ENCODE data around the gene BACE1.

DNA sequence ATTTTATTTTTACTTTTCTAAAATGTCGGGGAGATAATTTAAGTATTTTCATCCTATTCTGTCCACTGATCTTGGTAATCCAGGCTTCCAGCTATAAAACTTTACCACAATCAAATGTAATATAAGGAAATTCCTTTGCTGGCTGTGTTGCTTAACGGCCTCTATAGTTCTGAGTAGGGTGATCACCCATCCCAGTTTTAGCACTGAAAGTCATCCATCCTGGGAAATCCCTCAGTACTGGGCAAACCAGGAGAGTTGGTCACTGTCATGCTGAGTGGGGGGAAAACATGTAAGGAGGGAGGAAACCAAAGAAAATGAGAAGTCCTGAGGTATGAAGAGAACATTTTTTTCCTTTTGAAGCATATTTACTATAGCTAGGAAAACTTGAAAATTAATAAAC lies 37.7 kb downstream of the BACE1 start:
- TF ChIP-seq, protein P1, sequence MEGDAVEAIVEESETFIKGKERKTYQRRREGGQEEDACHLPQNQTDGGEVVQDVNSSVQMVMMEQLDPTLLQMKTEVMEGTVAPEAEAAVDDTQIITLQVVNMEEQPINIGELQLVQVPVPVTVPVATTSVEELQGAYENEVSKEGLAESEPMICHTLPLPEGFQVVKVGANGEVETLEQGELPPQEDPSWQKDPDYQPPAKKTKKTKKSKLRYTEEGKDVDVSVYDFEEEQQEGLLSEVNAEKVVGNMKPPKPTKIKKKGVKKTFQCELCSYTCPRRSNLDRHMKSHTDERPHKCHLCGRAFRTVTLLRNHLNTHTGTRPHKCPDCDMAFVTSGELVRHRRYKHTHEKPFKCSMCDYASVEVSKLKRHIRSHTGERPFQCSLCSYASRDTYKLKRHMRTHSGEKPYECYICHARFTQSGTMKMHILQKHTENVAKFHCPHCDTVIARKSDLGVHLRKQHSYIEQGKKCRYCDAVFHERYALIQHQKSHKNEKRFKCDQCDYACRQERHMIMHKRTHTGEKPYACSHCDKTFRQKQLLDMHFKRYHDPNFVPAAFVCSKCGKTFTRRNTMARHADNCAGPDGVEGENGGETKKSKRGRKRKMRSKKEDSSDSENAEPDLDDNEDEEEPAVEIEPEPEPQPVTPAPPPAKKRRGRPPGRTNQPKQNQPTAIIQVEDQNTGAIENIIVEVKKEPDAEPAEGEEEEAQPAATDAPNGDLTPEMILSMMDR (IDR thresholded peaks at IDR 0.05): no peak
- no peak for TF ChIP-seq POLR2A (IDR thresholded peaks at IDR 0.05)
